T1000 (cell line): ENCODE results near the gene TLK1.

Experiments
- DNase-seq: peaks from one replicate; lab custom pipeline; 2025; ENCODE audit warnings: mixed read lengths; lab: John Stamatoyannopoulos, UW

Gene TLK1

DNA sequence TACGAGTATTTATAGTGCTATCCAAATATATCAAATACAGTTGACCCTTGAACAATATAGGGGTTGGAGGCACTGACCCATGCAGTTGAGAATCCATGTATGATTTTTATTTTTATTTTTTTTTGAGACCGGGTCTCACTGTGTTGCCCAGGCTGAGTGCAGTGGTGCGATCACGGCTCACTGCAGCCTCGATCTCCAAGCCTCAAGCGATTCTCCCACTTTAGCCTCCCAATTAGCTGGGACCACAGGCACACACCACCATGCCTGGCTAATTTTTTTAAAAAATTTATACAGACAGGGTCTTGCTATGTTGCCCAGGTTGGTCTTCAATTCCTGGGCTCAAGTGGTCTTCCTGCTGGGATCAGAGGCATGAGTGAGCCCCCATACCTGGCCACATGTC, 161.0 kb downstream of the TLK1 start:
- DNase-seq, result no peak

DNA sequence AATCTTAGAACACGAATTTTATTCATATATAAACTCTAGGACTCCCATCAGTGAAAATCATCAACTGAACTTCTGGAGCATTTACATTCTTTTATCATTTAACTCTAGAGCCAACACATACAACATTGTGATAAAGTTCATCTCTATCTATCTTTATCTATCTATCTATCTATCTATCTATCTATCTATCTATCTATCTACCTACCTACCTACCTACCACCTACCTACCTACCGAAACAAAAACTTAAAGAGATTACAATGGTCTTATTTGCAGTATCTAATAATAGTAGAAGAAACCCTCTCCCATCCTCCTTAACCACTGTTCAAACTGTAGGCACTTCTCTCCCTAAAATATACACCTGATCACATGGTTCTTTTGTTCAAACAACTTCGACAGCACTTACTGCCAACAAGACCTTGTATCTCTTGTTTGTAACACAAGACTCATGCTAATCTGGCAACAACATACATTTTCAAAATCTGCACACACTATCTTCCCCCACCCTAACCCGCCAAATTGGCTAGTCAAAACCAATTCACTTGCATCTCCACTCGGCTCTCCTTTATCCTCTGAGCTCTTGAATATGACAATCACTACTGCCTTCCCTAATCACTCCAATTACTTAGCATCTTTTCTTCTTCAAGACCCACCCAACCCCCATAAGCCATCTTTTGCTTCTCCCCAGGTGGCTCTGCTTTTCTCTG, 162.6 kb downstream of the TLK1 start:
- no peak for DNase-seq

DNA sequence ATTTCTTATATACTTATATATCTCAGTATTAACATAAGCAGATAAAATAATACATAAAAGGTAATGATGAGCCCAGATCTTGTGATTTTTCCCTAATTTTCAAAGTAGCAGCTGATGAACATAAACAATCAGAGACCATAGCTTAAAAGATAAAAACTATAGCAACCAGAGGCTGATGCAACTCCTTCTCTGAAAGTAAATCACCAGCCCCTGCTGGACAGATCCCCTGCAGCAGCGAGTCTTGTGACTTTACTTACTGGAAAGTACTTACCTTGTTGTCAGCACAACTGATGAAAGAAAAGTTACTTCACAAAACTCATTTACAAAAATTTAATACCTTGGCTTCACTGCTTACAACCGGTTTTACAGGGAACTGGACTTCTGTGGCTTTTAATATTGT, 164.4 kb downstream of the TLK1 start:
- DNase-seq, result no peak

DNA sequence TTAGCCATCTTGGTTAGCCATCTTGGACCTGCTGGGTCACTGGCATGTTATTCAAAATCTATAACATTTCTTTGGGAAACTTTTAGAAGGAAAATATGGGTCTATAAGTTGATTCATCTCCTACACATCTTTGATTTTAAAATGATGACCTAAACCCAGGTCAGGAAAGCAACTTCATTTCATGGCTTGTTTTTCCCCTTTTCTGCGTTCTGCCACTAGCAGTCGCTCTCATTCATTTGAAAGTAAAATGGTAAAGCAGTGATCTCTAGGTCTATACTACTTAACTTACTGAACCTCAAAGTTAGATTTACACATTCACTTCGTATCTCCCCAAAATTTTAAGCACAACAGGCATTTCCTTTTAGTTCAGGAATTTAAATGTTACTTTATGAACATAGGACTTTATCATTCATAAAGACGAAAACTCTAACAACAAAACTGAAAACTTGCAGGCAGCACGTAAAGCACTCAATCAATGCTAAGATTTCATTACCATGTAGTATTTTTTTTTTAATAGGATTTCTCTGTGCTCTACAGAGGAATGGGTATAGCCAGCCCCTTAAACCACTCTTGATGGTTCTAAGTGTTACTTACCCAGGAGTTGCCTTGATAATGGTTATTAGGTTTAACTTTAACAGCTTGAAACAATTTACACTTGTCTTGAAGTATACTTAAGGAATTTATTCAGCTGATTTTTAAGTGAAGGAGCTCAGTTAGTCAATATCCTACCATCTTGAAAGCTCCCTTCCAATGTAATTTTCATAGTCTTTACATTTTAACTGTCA, 169.1 kb downstream of the TLK1 start:
- no peak for DNase-seq

DNA sequence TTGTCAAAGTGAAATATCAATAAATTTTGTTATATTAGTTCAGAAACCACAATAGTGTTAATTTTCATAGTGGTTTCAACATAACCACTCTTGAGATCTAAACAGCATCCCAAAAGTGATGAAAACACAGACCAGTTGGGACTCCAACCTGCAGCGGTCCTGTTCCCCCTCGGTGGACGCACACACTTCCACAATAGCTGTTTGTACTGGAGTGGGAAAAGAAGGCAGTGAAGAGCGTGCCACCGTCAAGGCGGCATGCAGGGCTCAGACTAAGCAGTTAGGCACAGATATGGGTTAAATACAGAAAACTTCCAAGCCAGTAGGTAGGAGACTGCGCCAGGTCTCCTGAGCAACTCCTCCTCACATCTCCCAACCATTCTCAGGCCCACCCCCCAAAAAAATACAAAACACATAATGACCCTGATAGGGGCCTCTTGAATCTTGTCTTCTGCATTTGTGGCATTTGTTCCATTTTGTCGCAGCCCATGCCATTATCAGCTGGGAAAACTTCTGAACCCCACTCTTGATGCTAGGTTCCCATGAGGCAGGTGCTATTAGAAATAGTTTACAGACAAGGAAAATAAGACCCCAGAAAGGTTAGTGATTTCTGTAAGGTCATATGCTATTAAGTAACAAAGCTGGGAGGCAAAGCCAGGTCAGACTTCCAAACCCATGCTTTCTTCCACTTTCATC, 174.0 kb downstream of the TLK1 start:
- no peak for DNase-seq

DNA sequence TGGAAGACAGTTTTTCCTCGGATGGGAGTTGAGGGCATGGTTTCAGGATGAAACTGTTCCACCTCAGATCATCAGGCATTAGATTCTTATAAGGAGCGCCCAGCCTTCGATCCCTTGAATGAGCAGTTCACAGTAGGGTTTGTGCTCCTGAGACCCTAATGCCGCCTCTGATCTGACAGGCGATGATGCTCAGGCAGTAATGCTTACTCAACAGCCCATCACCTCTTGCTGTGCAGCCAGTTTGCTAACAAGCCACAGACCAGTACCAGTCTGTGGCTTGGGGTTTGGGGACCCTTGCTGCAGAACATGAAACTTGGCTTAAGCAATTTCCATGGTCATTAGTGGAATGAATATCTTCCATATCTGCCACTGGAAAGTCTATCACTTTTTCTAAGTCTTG, 175.3 kb downstream of the TLK1 start:
- no peak for DNase-seq

DNA sequence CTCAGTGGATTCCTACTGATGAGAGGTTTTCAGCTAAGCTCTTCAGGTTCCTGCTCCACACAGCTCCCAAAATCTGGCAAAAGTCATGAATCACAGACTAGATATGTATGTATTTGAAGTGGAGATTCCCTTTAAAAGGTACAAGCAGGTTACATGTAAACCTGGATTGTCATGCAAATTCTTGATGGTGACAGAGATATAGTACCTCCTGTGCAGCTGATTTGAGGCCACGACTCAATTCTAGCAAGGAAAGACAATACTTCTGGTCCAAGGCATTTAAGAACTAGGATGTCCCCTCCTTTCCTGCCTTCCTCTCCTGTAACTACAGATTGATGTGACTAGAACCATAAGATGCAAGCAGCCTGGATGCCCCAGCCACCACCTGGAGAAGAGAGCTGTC, 176.6 kb downstream of the TLK1 start:
- DNase-seq, result no peak

DNA sequence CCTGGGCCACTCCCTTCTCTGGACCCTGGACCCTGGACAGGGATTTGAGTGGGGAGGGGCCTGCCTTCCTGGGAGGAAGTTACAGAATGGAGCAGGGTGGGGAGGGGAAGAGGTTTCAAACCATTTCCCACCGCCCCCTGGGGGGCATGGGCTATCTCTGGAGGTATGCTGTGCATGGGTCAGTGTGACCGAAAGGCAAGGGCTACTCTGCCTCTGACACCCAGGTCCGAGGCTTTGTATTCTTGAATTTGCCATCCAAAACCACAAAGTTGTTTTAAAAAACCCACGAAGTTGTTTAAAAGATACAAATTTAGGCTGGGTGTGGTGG, 184.8 kb downstream of the TLK1 start:
- DNase-seq, result no peak

DNA sequence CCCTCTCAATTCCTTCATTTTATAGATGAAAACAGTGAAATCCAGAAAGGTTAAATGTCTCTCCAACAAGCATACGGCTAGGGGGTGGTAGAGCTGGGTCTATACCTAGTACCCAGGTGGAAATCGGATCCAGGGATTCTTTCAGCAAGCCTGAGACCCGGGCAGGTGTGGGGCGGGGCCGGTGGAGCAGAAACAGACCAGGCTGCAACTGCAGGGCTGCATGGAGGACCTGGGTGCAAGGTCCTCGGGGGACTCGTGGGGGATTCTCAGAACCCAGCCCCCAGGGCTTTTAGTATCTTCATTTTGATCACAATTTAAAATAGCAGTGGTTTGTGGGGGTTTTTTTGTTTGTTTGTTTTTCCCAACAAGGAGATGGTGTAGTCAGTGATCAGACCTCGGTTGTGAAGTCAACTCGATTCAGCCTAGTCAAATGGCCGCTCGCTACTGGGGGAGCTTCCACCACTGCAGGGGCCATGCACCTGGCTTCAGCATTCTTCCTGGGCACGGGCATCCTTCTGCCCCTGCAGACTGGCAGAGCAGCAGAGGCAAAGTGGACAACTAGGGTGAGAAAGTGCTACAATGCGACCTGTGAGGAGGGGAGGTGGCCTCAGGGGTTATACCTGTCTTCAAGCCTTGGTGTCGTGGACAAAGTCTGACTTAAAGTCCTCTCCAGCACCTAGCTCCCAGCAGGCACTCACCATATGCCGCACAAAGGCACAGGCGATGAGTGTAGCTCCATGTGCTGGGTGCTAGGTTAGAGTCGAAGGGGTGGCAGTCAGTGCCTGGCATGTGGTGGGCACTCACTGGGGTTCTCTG, 185.4 kb downstream of the TLK1 start:
- no peak for DNase-seq

DNA sequence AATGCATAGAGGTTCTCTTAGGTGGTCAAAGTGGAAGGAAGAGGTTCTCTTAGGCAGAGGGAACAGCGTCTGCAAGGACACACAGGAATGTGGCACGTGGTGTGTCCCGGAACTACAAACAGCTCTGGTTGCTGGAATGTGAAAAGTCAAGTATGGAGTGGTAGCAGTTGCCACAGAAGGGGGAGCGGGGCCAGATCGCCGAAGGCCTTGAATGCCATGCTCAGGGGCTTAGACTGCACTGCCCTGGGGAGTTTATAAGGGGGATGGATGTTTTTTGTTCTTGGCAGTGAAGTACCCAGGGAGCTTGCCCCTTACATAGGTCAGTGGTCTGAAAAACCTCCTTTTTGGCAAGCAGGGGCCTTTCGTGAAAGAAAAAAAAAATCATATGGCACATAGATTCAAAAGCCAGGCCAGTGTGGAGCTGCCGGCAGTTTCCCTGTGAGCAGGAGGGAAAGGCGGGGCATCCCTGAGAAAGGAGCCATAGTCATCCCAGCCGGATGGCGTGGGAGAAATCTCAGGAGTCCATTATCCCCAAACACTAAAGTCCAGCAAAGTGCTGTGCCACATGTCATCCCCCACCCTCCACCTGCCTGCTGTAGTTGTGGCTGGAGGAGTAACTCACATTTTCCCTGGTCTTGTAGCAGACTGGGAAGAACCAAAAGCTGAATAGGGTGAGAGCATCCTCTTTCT, 186.2 kb downstream of the TLK1 start:
- DNase-seq, result no peak

DNA sequence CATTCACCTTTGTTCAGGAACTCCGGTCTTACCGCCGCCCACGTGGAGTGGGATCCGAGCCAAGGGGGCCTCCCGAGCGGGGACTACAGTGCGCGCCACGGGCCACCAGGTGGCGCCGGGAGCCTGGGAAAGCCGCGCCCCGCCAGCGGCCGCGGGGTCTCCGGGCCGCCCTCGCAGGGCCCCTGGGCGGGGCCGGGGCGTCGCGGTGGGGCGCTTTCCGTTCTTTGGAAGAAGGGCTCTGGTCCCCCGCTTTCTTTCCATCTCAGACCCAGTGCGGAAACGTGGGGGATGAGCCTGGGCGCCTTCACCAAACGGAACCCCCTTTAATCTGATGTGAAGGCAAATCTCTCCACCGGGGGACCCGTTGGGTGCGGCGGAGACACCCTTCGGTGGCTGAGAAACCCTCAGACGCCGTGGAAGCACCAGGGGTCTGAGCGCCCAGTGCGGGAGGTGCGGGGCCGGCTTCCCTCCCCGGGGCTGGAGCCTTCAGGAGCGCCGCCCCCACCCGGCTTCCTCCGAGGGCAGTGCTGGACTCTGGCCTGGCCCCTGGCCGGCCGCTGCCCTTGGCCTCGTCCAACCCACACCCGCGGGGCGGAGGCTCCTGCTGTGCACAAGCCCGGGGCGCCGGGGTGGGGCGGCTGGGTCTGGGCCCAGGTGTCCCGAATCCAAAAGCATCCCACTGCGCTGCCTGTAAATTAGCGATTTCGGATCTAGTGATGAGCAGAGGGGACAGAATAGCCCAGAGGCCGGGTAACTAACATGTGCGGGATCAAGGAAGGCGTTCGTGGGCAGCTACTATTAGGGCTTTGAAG, 187.0 kb downstream of the TLK1 start:
- DNase-seq, result peak; percentile 76

DNA sequence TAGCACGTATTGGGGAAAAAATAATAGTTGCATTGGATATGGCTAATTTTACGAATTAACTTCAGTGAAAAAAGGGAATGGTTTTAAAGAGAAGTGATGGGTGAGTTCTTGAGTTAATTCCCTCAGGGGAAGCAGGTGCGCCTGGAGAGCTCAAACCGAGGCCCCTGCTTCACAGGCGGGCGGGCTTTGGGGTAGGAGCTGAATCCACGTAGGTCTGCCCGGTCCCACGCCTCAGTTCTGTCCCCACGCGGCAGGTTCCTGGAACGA, 187.5 kb downstream of the TLK1 start:
- DNase-seq, result no peak

DNA sequence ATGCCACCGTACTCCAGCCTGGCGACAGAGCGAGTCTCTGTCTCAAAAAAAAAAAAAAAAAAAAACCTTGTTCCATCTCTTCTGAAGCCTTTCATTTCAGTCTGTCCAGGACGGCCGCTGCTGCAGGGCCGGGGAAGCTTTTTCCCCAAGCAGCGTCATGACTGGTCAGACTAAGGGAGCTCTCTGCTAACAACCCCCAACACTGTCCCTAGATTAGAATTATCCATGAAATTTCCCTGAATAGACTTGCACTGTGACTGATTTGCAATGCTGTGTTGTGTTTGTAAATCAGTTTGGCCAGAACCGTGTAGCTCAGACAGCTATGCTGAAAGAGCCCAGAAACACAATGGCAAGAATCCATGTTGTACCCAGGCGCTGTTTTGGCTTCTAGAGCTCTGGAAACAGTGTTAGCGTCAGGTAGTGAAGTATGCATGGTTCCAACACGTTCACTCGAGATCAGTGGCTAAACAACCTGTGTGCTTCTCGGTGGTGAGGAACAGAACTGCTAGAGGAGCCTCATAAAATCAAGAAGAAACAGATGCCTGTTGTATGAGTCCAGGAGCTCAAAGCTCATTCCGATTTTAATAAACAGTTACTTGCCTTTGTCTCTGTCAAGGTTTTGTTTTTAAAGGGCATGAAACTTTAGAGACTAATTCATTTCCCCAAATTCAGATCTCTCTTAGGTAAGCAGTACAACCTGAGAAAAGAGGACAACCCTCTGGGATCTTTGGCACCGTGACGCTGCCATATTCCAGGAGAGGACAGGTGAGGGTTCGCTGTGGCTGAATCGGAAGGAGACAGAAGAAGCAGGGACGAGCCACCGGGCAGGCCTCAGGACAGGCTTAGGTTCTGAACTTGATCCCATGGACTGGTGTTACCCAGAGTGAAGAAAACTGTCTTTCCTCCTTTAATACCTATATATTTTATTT, 188.1 kb downstream of the TLK1 start:
- DNase-seq, result no peak

DNA sequence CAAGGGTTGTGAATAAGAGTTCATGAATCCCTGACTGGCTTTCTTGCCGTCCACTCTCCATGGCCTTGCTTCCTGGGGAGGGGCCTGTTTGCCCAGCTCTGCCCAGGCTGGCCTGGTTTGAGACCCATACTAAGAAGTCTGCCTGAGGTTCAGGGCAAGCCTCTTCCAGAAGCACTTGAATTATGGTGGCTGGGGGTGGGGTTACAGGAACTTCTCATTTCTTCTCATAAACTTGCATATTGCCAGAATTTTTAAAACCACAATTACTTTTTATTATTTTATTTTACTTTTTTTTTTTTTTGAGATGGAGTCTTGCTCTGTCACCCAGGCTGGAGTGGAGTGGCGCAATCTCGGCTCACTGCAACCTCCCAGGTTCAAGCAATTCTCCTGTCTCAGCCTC, 189.6 kb downstream of the TLK1 start:
- no peak for DNase-seq

DNA sequence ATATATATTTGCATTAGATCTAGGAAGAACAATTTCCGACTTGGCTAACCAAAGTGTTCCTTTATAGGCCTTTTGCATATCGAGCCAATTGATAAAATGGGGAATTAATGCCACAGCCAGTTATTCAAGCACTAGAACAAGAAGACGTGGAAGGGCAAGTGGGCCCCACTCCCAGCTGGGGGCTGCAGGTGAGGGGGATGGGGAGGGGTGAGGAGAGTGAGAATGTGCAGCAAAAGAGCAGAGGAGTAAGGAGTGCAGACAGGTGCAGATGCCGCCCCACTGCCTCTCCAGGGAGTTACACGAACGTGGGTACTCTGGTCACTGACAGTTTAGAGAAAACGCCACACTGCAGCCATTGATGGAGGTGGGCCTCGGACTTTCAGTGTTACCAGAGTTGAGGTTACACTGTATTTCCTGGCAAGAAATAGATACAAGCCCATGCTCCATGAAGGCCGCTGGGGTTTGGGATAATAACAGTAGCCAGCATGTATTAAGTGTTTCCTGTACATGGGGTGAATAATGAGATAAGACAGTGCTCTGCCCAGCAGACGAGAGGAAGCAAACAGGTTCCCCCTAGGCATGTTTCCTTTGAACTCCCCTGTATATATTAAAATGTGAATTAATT, 190.7 kb downstream of the TLK1 start:
- DNase-seq, result no peak

DNA sequence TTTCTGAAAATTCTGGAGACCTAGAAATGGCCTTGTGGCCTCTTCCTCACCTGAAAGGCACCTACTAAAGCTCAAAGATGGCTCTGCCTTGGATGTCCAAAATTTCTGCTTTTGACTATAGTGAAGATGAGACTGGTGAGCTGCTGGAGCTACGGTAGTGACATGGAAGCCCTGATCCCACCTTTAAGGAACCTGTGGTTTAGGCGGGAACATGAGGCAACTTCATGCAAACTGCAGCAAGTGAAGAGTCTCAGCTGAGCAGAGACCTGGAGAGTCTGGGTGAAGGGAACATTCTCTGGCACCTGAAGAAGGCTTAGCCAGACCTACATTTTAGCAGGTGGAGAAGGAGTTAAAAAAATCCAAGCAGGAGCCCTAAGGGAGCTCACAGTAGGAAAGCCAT, 191.7 kb downstream of the TLK1 start:
- DNase-seq, result no peak

DNA sequence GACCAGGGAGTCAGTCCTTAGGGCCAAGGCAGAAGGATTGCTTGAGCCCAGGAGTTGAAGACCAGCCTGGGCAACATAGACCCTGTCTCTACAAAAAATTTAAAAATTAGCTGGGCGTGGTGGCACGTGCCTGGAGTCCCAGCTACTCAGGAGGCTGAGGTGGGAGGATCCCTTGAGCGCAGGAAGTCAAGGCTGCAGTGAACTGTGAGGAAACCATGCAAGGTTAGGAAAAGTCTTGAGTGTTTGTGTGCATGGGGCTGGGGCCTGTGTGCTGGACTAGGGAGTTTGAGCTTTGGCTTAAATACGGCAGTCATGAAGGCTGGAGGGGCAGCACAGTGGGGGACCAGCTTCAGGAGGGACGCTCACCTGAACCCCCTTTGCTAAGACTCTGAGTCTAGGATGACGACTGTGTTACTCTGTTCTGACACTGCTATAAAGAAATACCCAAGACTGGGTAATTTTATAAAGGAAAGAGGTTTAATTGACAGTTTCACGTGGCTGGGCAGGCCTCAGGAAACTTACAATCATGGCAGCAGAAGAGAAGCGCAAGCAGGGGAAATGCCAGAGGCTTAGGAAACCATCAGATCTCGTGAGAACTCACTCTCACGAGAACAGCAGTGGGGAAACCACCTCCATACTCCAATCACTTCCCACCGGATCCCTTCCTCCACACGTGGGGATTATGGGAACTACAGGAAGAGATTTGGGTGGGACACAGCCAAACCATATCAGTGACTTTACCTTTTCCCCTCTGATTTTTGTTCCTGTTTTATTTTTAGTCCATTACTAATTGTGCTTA, 192.3 kb downstream of the TLK1 start:
- DNase-seq, result no peak

DNA sequence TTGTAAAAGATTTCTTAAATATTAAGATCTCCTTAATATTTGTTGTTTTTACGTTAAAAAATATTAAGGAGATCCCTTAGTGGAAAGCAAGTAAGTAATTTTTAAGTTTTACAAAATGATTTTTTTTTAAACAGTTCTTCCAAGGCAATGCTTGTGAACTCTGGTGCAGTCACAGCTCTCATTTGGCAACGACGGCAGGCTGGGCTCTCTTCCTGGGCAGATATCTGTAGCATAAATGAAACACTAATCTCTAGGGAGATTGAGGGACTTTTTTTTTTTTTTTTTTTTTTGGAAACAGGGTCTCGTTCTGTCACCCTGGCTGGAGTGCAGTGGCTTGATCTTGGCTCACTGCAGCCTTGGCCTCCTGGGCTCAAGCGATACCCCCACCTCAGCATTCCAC, 193.1 kb downstream of the TLK1 start:
- no peak for DNase-seq
